ENCODE results near the gene PJA2. TPM values are rescaled to one million over a fixed set of nuclear protein-coding genes. Genes with fewer than 3 reads are reported as not detected.

The PJA2 gene
- total and polyA plus RNA-seq, 9 of the 15 experiments (the other 6 are each of a cell fraction or from before 2014, with no cell fraction given) = 25.1 to 82.1 (median 50.1) TPM

DNA sequence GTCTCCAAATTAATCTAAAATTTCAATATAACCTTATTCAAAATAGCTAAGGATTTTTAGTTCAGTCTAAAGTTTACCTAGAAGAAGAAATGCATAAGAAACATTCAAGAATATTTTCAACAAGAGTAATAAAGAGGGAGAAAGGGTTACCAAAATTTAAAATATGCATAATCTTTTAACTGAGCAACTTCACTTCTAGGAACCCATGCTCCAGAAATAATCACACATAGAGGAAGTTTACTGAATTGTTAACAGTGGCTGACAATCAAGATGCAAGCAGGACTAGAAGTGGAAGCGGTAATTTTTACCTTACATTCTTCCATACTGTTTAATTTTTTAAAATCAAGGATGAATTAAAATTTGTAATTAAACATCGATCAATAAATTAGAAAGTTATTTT lies 1.9 kb downstream of the PJA2 start:
- intact Hi-C loops (cut with micrococcal nuclease) = no loop called here
- peaks cover 3 to 12% of the 10 kb centered on the region in 2 experiments; a peak in 4 of 5 replicates for H3K4me1 ChIP-seq (replicated peaks in 1 of 2; ENCODE audit: control insufficient read depth in 2 of 2, insufficient read depth in 2 of 2, low read length in 2 of 2)
- ChIA-PET POLR2A (no interaction called here), CTCF (ENCODE audit: low intra/inter-chr PET ratio) (interaction anchor here (0.7 kb wide), 1 partner anchor 63 kb away, joined by 3 read pairs; no protein-coding TSS in a partner anchor)
- H3K9me3 ChIP-seq (replicated peaks; ENCODE audit: control insufficient read depth, insufficient read depth, low read depth, low read length) = peaks cover 4% of the 10 kb centered on the region; the same call in 1 of the 2 replicates
- no peak overlapping the region for H2AFZ ChIP-seq (ENCODE audit: low read depth, low read length)
- peak overlapping the region; percentile 95 for H3K4me2 ChIP-seq (ENCODE audit: insufficient read depth, low read length)
- H3K79me2 ChIP-seq (ENCODE audit: control insufficient read depth, insufficient read depth, low read length) = peaks cover 68% of the 10 kb centered on the region
- peaks cover 2% of the 10 kb centered on the region for H3K9me1 ChIP-seq (ENCODE audit: control insufficient read depth, insufficient read depth, low read length)
- H3K4me3 ChIP-seq = peak overlapping the region; percentile 85
- no peaks in the 10 kb centered on the region for H4K20me1 ChIP-seq (replicated peaks; ENCODE audit: control insufficient read depth, insufficient read depth, low read length)
- peak overlapping the region in 1 of 2 experiments; percentile 90; a peak in 3 of 4 replicates for H3K9ac ChIP-seq (ENCODE audit: insufficient read depth in 1 of 2, low read depth in 2 of 2, low read length in 2 of 2)
- ATAC-seq (no peak), FAIRE-seq (no peak), DNase-seq (ENCODE audit: extremely low read depth in 1 of 4, low spot score in 3 of 4) (peak in 1 of 4 experiments; percentile 32)
- peaks cover 9% of the 10 kb centered on the region; the same call in 2 of the 3 replicates for H3K36me3 ChIP-seq (ENCODE audit: control insufficient read depth, insufficient read depth, low read length)
- in situ Hi-C loops (cut with MboI) = no loop called here
- peak overlapping the region; percentile 96; the same call in 2 of the 3 replicates for H3K27ac ChIP-seq (ENCODE audit: extremely low read depth, low read depth, low read length)
- TF ChIP-seq ZNF217 (CRISPR knock-in tag; IDR thresholded peaks at IDR 0.05) (no peak), BRCA1 (IDR thresholded peaks at IDR 0.05) (no peak), BRCA1 (CRISPR knock-in tag; IDR thresholded peaks at IDR 0.05) (no peak), JUND (IDR thresholded peaks at IDR 0.05; ENCODE audit: borderline replicate concordance, low read depth, low read length) (no peak), JUND (tag; IDR thresholded peaks at IDR 0.05; ENCODE audit: borderline replicate concordance, low read depth, low read length) (no peak), POLR2H (tag; IDR thresholded peaks at IDR 0.05; ENCODE audit: low read depth) (0 out of 2 replicates have a peak, but pooled peaks have one; percentile 43), EP400 (IDR thresholded peaks at IDR 0.05) (0 out of 2 replicates have a peak, but pooled peaks have one; percentile 29)
- WGBS (ENCODE audit: insufficient coverage, low coverage, missing lambda C conversion rate) = 0% methylated on average over 2 of the region's 2 CpGs
- BruUV-seq (replicated peaks) = no TSS peak
- no peaks in the 10 kb centered on the region for H3K27me3 ChIP-seq (ENCODE audit: control insufficient read depth in 2 of 2, insufficient read depth in 2 of 2, low read length in 2 of 2)
